22Rv1 (cell line): ENCODE measurements around the gene GBF1.

Source experiments
- CTCF ChIP-seq: fragments of 450-650 bp; IDR thresholded peaks from 2 replicates; pipeline ENCODE4 v1.5.1; 2017; ENCODE audit warnings: mild to moderate bottlenecking
- ZFX ChIP-seq: fragments of 450-650 bp; IDR thresholded peaks from 2 replicates; pipeline ENCODE4 v1.6.1; 2017; ENCODE audit warnings: antibody characterized with exemption, borderline replicate concordance

GRCh38 chr10:102310361-102311024 lies 65.2 kb downstream of the GBF1 start:
- TF ChIP-seq CTCF = no peak
- TF ChIP-seq ZFX = no peak
